Transverse colon (tissue), 4 donors: ENCODE results near the gene PDE4D.

Experiments
- CTCF ChIP-seq, 5 experiments: fragments of 200-600 bp in 3 of 5; fragments of 450-650 bp in 2 of 5; sonication (generic) in 3 of 5; IDR thresholded peaks; 1 replicate in 2 of 5; 2 replicates in 3 of 5; pipeline ENCODE4 v1.5.1; 2016 to 2017; ENCODE audit warnings: antibody characterized with exemption in 5 of 5, inconsistent platforms in 3 of 5, mild to moderate bottlenecking in 2 of 5, moderate library complexity in 1 of 5
- POLR2A ChIP-seq: fragments of 450-650 bp; IDR thresholded peaks from one replicate; pipeline ENCODE4 v1.6.1; 2016; ENCODE audit warnings: antibody characterized with exemption, mild to moderate bottlenecking, moderate library complexity
- POLR2AphosphoS5 ChIP-seq, 3 donors: sonication (generic); formaldehyde crosslinking; IDR thresholded peaks; one replicate each; pipeline ENCODE4 v1.6.1; 2016; ENCODE audit warnings: antibody characterized with exemption in 3 of 3

- TF ChIP-seq POLR2AphosphoS5 (IDR thresholded peaks at IDR 0.05) (peak in 1 of 3 donors; percentile 34), POLR2A (no peak), CTCF (IDR thresholded peaks at IDR 0.05) (peak; percentile 71 to 95 (median 87))
Observed at GRCh38 chr5:59188419-59189225, 704.9 kb downstream of the PDE4D start.
